ENCODE data around the gene LRMDA.

LRMDA gene

GRCh38 chr10:76150876-76151288, 719.5 kb downstream of the LRMDA start:
- DNase-seq, result no peak

- no peak for DNase-seq
Observed at GRCh38 chr10:76152186-76152585, 720.8 kb downstream of the LRMDA start.

GRCh38 chr10:76155961-76156360, 724.5 kb downstream of the LRMDA start:
- no peak for DNase-seq

- no peak for DNase-seq
Observed at GRCh38 chr10:76160446-76161300, 729.2 kb downstream of the LRMDA start.

- DNase-seq, result no peak
Observed at GRCh38 chr10:76161301-76161582, 729.8 kb downstream of the LRMDA start.

- no peak for DNase-seq
Observed at GRCh38 chr10:76168437-76168836, 737.0 kb downstream of the LRMDA start.

- DNase-seq, result no peak
Observed at GRCh38 chr10:76169246-76169645, 737.8 kb downstream of the LRMDA start.

GRCh38 chr10:76172020-76172419, 740.6 kb downstream of the LRMDA start:
- DNase-seq, result no peak

GRCh38 chr10:76175533-76176165, 744.2 kb downstream of the LRMDA start:
- no peak for DNase-seq

GRCh38 chr10:76176166-76176550, 744.7 kb downstream of the LRMDA start:
- DNase-seq, result no peak

GRCh38 chr10:76177936-76178335, 746.5 kb downstream of the LRMDA start:
- no peak for DNase-seq

GRCh38 chr10:76178532-76179292, 747.3 kb downstream of the LRMDA start:
- DNase-seq, result no peak

- no peak for DNase-seq
Observed at GRCh38 chr10:76179806-76180205, 748.4 kb downstream of the LRMDA start.

- DNase-seq, result no peak
Observed at GRCh38 chr10:76184647-76185046, 753.2 kb downstream of the LRMDA start.

GRCh38 chr10:76185471-76186301, 754.3 kb downstream of the LRMDA start:
- DNase-seq, result no peak

- DNase-seq, result no peak
Observed at GRCh38 chr10:76188216-76188615, 756.8 kb downstream of the LRMDA start.

- DNase-seq, result no peak
Observed at GRCh38 chr10:76190634-76191270, 759.3 kb downstream of the LRMDA start.

- no peak for DNase-seq
Observed at GRCh38 chr10:76191336-76191735, 759.9 kb downstream of the LRMDA start.

- no peak for DNase-seq
Observed at GRCh38 chr10:76192151-76192550, 760.7 kb downstream of the LRMDA start.

- DNase-seq, result no peak
Observed at GRCh38 chr10:76192694-76193320, 761.4 kb downstream of the LRMDA start.

- DNase-seq, result peak; percentile 11
Observed at GRCh38 chr10:76195654-76196390, 764.4 kb downstream of the LRMDA start.
